Measurements from ENCODE around the gene GDPD5.
"Not testable (repeated sequence)": the region's sequence is repeated elsewhere in the genome, so short reads cannot be mapped to it uniquely, and the experiment has no call there.

GDPD5 gene

DNA sequence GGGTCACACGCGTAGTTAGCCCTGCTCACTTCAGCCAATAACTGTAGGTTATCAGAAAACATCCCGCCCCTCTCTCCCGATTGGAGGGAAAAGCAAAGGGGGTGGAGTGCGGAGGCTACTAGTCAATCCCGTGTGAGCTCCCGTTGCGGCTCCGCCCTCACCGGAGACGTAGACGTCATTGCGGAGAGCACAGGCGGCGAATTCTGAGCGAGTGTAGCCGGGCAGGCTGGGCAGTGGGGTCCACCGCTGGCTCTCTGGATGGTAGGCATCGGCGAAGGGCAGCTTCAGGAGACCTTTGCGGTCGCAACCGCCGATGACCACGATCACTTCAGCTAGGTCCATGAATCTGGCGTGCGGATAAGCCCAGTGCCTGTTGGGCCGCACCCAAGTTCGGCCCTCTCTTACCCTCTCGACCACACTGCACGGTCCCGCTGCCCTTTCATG, 97.4 kb downstream of the GDPD5 start:
- peak; percentile 56 to 85 (median 72) for DNase-seq

DNA sequence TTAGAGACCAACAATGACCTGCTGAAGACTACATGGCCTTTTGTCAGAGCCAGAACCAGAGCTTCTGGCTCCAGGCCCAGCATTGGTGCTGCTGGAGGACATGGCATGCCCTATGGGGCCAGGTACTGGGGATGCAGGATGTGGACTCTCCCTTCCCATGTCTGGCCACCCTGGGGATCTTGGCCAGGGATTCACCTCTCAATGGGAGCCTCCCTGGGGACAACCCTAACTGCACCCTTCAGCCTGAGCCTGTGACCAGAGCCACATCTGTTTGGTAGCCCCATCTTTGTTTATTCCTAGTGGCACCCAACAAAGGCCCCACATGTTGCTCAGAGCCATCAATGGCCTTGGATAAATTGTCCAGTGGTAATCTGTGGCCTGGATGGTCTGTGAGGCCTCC, 98.6 kb downstream of the GDPD5 start:
- DNase-seq: no peak

- DNase-seq: no peak
Observed at GRCh38 chr11:75426720-75427086, 99.0 kb downstream of the GDPD5 start.

DNA sequence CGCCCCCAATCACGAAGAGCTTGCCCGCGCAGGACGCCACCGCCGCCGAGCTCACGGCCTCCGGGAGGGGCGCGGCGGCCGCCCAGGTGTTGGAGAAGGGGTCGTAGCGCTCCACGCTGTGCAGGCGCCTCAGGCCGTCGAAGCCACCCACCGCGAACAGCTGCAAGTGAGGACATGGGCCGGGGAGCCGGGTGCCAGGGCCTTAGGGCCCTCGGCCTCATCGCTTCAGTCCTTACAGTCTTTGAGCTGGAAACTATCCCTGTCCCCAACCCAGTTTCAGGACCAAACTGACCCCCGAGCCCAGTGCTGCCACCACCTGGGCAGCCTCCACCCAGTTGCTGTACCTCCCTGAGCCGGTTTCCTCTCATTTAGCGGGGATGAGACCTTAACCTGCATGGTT, 100.3 kb downstream of the GDPD5 start:
- DNase-seq: no peak

- DNase-seq: peak in 1 of 4 experiments; percentile 8
Observed at GRCh38 chr11:75424396-75424795, 101.3 kb downstream of the GDPD5 start.

DNA sequence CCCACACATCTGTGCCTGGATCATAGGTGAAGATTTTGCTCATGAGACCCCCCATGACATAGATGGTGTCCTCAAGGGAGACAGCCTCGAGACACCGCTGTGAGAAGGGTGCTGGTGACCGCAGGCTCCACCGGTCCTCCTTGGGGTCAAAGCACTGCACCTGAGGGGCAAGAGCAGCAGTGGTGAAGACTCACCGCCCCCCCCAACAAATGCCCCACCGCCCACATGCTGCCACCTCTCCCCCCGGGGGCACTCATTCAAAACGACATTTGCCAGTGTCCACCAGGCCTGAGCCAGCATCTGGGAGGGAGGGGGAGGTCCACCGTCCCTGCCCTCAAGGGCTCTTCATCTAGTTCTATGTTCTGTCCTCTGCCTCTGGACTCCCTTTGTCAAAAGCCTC, 102.0 kb downstream of the GDPD5 start:
- DNase-seq: no peak

- no peak for DNase-seq
Observed at GRCh38 chr11:75422248-75423231, 103.2 kb downstream of the GDPD5 start.

GRCh38 chr11:75421902-75422247, 103.9 kb downstream of the GDPD5 start:
- no peak for DNase-seq

DNA sequence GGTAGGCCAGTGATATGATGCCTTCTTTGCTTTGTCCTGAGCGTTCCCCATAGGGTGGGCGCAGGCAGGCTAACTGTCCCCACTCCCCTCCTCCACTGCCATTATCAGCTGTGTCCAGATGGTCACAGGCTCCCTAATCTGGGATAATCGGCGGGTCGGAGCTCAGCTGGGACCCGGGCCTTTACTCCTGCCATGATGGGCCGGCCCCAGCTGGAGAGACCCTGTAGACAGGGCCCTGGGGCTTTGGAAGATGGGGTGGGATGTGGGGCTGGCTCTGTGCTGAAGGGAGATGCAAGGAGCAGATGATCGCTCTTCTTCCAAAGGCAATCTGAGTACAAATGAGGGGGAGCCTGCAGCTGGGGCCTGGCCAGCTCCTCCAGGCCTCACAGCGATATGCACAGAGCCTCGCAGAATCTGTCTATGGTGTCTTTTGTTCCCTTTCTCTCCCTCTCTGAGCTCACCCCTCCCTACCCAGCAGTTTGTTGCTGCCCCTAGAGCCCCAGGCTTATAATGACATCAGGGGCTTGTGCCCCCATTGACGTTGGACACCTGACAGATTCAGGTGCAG, 104.6 kb downstream of the GDPD5 start:
- no peak for DNase-seq

- DNase-seq: no peak
Observed at GRCh38 chr11:75420224-75421034, 105.3 kb downstream of the GDPD5 start.

GRCh38 chr11:75413864-75414263, 111.9 kb downstream of the GDPD5 start:
- no peak for DNase-seq

GRCh38 chr11:75413146-75413545, 112.6 kb downstream of the GDPD5 start:
- DNase-seq: not testable (repeated sequence)

GRCh38 chr11:75409971-75410370, 115.8 kb downstream of the GDPD5 start:
- DNase-seq: not testable (repeated sequence)

- DNase-seq: no peak
Observed at GRCh38 chr11:75408957-75409219, 116.9 kb downstream of the GDPD5 start.

DNA sequence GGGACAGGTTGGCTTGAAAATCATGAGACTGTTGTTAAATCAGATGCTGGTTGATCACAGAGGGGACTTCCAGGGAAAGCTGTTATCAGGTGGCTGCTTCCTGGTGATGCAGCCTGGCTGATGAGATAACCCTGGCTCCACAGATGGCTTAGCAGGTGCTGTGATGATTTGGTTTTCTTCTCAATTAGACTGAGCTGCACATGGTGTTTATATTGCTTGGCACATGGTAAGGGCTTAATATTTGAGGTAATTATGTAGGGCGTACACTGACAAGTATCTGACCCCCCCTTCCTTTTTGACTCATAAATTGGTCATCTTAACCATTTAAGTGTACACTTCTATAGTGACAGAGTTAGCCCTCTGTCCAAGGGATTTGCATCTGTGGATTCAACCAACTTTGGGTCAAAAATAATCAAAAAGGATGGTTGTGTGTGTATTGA, 119.4 kb downstream of the GDPD5 start:
- DNase-seq: no peak

GRCh38 chr11:75403983-75404658, 121.6 kb downstream of the GDPD5 start:
- no peak for DNase-seq

GRCh38 chr11:75403037-75403436, 122.7 kb downstream of the GDPD5 start:
- DNase-seq: no peak

DNA sequence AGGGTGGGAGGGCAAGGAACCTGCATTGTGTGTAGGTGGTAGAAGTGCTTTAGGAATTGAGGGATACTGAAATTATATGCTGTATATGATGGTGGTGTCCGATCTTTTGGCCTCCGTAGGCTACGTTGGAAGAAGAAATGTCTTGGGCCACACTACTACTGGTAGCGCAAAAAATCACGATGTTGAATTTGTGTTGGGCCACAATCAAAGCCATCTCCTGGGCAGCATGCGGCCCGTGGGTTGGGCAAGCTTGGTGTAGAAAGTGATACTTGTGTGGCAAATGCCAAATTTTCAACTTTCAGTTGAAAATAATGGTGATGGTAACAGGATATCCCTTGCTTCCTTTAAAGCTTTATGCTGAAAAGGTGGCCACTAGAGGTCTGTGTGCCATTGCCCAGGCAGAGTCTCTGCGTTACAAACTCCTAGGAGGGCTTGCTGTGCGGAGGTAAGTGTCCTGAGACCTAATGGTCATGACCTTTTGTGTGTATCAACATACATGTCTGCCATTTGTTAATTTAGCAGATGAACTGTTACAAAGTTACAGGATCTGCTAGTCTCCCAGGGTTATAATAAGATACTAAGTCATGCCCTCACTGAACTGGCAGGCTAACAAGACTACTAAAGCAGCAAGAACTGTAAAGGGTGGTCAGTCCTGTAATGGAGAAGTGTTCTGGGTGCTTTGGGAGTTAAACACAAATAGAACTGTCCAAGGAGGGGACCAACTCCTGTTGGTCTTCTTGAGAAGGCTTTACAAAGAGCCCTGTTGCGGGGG, 123.6 kb downstream of the GDPD5 start:
- DNase-seq: no peak

GRCh38 chr11:75400146-75400865, 125.4 kb downstream of the GDPD5 start:
- DNase-seq: peak in 2 of 4 experiments; percentile 21 to 24

DNA sequence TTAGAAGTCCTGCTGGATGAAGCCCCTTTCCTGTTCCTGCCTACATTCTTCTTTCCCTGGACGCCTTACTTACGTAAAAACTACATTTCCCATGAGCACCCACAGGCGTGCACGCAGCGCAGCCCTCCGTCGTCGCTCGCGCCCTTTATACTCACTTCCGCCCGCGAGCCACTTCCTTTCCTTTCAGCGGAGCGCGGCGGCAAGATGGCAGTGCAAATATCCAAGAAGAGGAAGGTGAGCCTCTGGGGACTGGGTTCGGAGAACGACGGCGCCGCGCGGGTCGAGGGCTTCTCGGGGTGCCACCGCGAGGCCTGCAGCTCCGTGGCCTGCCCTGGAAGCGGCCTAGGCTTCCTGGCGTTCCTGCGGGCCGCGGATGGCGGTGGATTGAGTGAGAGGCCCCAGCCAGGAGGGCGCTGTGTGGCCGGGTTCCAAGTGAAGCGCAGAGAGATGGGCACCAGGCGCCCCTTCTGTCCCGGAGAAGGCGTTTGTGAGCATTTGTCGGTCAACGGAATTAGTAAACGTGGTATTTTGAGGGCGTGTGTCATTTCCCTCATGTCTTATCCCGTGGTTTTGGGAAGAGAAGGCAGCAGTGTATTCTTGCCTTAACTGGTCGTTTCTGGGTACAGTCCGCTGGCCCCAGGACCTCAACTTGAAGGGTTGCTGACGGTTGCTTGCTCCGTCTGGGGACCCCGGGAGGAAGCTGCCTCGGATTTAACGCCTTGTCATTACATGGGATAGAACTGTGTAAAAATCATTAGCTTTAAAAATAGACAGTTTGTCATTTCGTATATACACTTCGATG, 126.2 kb downstream of the GDPD5 start, which contains the start of gene RPS3:
RPS3 (plus strand) TSS at position 175 of the 802 bp plus-strand sequence; CDS start at position 205, 30 bp downstream.
- peak; percentile 94 to 97 (median 96) for DNase-seq

All from suppressor macrophage (primary cell).